Activated CD4-positive, alpha-beta memory T cell treated with anti-CD3 and anti-CD28 coated beads for 36 hours (primary cell): ENCODE results near the gene SLC5A1. TPM values are rescaled to one million over a fixed set of nuclear protein-coding genes. Genes with fewer than 3 reads are reported as not detected.
"Not testable (repeated sequence)": the region's sequence is repeated elsewhere in the genome, so short reads cannot be mapped to it uniquely, and the experiment has no call there.

Experiments
- CTCF ChIA-PET: fragments of 350-600 bp; sonication (Branson Sonifier 250); formaldehyde crosslinking; loops from one replicate; lab custom pipeline; 2021; ENCODE audit warnings: antibody characterized with exemption, inconsistent platforms; lab: Charles Lee
- POLR2A ChIA-PET: fragments of 350-600 bp; sonication (Branson Sonifier 250); formaldehyde crosslinking; loops from one replicate; lab custom pipeline; 2021; ENCODE audit warnings: antibody characterized with exemption; lab: Charles Lee
- DNase-seq: peaks from one replicate; pipeline ENCODE4 v3.0.0-alpha.2; 2020
- H3K27ac Mint-ChIP-seq: one replicate; pipeline ENCODE4 v1.8.0; 2021; ENCODE audit warnings: mixed read lengths
- H3K27me3 Mint-ChIP-seq: one replicate; pipeline ENCODE4 v1.8.0; 2021; ENCODE audit warnings: mixed read lengths
- H3K36me3 Mint-ChIP-seq: one replicate; pipeline ENCODE4 v1.8.0; 2021; ENCODE audit warnings: mixed read lengths
- H3K4me1 Mint-ChIP-seq: one replicate; pipeline ENCODE4 v1.8.0; 2021; ENCODE audit warnings: low read depth, mixed read lengths
- H3K4me3 Mint-ChIP-seq: one replicate; pipeline ENCODE4 v1.8.0; 2021; ENCODE audit warnings: mild to moderate bottlenecking, mixed read lengths
- H3K9me3 Mint-ChIP-seq: one replicate; pipeline ENCODE4 v1.8.0; 2021; ENCODE audit warnings: mixed read lengths
- intact Hi-C: fragments of 100-400 bp; cut with micrococcal nuclease; formaldehyde crosslinking; loops from one replicate; pipeline ENCODE4 v1.15.1; 2023
- total RNA-seq, 2 experiments: library from RNA; stranded (reverse); gene quantifications; one replicate each; pipeline ENCODE4 v1.2.3, GENCODE V29; 2021

Gene SLC5A1
- total RNA-seq, 2 experiments from 2014 or later, result not detected

DNA sequence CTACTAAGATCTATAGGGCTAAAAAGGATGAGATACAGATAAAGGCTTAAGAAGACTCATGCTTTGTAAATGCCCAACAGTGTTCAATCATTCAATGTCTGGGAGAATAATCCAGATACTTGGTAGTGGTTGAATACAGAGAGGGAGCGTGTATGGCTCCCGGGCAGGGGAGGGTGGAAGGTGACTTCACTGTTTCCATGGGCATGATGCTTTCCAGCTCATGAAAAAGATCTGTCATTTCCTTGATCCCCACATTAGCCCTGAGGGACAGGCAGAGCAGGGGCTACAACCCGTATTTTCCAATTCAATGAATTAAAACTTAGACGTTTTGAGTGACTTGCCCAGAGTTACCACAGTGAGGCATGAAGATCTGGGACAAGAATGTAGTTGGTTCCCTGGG lies 111.7 kb downstream of the SLC5A1 start:
- peaks cover 18% of the 10 kb centered on the region for H3K4me1 Mint-ChIP-seq
- POLR2A ChIA-PET, DNase-seq, H3K27me3 Mint-ChIP-seq, CTCF ChIA-PET, H3K9me3 Mint-ChIP-seq, intact Hi-C loops, H3K4me3 Mint-ChIP-seq, H3K36me3 Mint-ChIP-seq, H3K27ac Mint-ChIP-seq: not testable (repeated sequence)

DNA sequence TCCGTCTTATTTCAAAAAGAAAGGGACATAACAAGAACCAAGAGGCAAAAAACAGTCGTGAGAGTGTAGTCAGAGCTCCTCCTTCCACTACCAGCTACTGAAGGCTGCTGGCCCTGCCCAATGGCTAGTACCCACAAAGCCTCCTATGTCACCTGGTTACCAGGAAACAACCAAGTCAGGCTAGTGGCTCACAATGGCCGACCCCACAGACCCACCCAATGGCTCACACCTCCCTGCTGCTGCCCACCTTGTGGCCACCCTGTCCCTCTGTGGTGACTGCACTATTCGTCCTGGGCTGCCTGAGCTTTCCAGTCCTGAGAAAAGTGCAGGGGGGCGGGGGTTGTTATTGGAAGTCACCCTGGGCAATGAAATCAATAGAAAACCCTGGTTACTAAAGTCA lies 114.6 kb downstream of the SLC5A1 start:
- POLR2A ChIA-PET, intact Hi-C loops, H3K4me3 Mint-ChIP-seq, H3K27me3 Mint-ChIP-seq, H3K27ac Mint-ChIP-seq, H3K36me3 Mint-ChIP-seq, H3K9me3 Mint-ChIP-seq, CTCF ChIA-PET, DNase-seq: not testable (repeated sequence)
- peaks cover 11% of the 10 kb centered on the region for H3K4me1 Mint-ChIP-seq

DNA sequence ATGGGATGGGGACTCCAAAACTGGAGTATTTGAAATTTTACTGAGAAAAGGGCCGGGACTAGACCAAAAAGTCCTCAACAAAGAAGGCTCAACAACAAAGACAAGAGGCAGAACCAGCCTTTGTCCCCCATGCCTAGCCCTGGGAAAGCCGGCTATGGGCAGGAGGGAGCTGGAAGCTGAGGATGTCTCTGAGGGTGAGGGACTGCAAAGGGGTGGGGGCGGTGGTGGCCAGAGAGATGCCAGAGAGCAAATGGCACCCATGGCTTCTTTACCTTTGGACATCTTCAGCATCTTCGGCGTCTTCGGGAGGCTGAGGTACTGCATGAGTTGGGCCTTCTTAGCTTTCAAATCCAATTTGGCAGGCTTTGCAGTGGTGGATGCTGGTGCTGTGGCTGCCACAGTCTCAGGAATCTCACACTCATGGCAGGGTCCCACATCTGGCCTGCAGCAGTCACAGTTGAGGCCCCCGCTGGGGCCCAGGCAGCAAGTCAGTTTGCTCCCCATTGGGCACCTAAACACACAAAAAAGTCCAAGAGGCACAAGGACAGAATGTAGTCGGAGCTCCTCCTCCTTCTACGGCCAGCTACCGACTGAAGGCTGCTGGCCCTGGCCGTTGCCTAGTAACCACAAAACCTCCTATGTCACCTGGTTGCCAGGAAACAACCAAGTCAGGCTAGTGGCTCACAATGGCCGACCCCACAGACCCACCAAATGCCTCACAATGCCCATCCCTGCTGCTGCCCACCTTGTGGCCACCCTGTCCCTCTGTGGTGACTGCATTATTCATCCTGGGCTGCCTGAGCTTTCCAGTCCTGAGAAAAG lies 115.9 kb downstream of the SLC5A1 start, which contains the start of gene C22orf42:
TSS of gene C22orf42 (minus strand) at position 592 of the 822 bp plus-strand sequence. CDS start at position 504, 88 bp downstream.
- POLR2A ChIA-PET, result interaction anchor here (0.6 kb wide), 1 partner anchor 136 kb away, joined by 3 read pairs; no protein-coding TSS in a partner anchor
- DNase-seq, result no peak
- H3K4me1 Mint-ChIP-seq, result peaks cover 6% of the 10 kb centered on the region
- intact Hi-C loops, result no loop called here
- H3K27ac Mint-ChIP-seq, result no peak within 1 kb of the TSS
- no peak within 1 kb of the TSS for H3K4me3 Mint-ChIP-seq
- CTCF ChIA-PET, result no interaction called here
- H3K9me3 Mint-ChIP-seq, result no peaks in the 10 kb centered on the region
- no peaks in the 10 kb centered on the region for H3K36me3 Mint-ChIP-seq
- H3K27me3 Mint-ChIP-seq, result no peaks in the 10 kb centered on the region

DNA sequence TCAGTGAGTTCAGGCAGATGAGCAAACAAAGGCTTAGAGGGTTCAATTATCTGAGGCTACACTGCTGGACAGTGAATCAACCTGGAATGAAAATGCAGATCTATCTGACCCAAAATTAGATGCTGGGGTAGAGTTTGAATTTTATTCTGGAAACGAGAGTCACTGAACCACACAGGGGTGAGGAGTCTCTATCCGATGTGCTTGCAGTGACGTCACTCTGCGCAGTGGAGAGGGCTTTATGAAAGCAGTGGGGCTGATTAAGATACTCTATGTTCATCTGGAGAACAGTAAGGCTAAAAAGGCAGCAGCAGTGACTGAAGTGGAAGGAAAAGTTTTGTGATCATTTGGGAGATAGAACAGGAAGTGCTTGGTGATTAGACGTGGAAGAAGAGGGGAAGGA lies 117.3 kb downstream of the SLC5A1 start:
- CTCF ChIA-PET, DNase-seq, H3K9me3 Mint-ChIP-seq, H3K4me3 Mint-ChIP-seq, H3K36me3 Mint-ChIP-seq, H3K27ac Mint-ChIP-seq, intact Hi-C loops, H3K27me3 Mint-ChIP-seq, POLR2A ChIA-PET, H3K4me1 Mint-ChIP-seq: not testable (repeated sequence)

Other genes with a start within 250 kb of the SLC5A1 start
- gene YWHAH, start 98.7 kb upstream of the SLC5A1 start, total RNA-seq, result 100 to 1,000 TPM; 137 to 142 TPM
- not detected for gene C22orf42, start 116.0 kb downstream of the SLC5A1 start, total RNA-seq
- under 1 TPM; 0.52 to 0.53 TPM for gene RFPL2, start 161.8 kb downstream of the SLC5A1 start, total RNA-seq
- gene SLC5A4, start 212.1 kb downstream of the SLC5A1 start, total RNA-seq, result not detected